ENCODE measurements around the gene BCAP29.

DNA sequence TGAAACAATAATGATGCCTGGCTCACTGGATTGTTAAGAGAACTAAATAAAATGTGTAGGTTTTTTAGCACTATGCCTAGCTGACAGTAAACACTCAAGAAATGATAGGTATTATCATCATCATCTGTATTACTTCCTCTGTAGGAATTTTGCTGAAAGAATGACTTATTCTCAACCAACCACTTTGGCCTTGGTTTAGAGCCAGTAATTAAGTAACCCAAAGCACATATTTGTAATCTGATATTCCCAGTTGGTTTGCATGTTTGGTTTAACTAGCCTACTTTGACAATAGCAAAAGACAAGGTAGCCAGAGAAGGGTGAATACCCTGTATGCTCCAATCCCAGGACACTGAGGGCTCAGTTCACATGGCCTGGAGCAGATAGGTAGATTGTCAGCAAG, 34.4 kb downstream of the BCAP29 start:
- TF ChIP-seq EP300 (IDR thresholded peaks at IDR 0.05; ENCODE audit: borderline replicate concordance) (no peak), YY1 (IDR thresholded peaks at IDR 0.05; ENCODE audit: low read depth) (no peak), CREB1 (IDR thresholded peaks at IDR 0.05; ENCODE audit: low read depth) (no peak), FOXM1 (IDR thresholded peaks at IDR 0.05; ENCODE audit: borderline replicate concordance, low read depth) (no peak), TAF1 (IDR thresholded peaks at IDR 0.05; ENCODE audit: low read depth) (no peak), TCF12 (IDR thresholded peaks at IDR 0.05; ENCODE audit: low read depth) (no peak), ZBTB7A (IDR thresholded peaks at IDR 0.05; ENCODE audit: low read depth) (no peak)
- TF ChIP-seq, protein P1, sequence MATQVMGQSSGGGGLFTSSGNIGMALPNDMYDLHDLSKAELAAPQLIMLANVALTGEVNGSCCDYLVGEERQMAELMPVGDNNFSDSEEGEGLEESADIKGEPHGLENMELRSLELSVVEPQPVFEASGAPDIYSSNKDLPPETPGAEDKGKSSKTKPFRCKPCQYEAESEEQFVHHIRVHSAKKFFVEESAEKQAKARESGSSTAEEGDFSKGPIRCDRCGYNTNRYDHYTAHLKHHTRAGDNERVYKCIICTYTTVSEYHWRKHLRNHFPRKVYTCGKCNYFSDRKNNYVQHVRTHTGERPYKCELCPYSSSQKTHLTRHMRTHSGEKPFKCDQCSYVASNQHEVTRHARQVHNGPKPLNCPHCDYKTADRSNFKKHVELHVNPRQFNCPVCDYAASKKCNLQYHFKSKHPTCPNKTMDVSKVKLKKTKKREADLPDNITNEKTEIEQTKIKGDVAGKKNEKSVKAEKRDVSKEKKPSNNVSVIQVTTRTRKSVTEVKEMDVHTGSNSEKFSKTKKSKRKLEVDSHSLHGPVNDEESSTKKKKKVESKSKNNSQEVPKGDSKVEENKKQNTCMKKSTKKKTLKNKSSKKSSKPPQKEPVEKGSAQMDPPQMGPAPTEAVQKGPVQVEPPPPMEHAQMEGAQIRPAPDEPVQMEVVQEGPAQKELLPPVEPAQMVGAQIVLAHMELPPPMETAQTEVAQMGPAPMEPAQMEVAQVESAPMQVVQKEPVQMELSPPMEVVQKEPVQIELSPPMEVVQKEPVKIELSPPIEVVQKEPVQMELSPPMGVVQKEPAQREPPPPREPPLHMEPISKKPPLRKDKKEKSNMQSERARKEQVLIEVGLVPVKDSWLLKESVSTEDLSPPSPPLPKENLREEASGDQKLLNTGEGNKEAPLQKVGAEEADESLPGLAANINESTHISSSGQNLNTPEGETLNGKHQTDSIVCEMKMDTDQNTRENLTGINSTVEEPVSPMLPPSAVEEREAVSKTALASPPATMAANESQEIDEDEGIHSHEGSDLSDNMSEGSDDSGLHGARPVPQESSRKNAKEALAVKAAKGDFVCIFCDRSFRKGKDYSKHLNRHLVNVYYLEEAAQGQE (IDR thresholded peaks at IDR 0.05; ENCODE audit: low read depth) = no peak
- TF ChIP-seq, protein P2, sequence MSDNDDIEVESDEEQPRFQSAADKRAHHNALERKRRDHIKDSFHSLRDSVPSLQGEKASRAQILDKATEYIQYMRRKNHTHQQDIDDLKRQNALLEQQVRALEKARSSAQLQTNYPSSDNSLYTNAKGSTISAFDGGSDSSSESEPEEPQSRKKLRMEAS (IDR thresholded peaks at IDR 0.05) = no peak
- TF ChIP-seq, protein P3, sequence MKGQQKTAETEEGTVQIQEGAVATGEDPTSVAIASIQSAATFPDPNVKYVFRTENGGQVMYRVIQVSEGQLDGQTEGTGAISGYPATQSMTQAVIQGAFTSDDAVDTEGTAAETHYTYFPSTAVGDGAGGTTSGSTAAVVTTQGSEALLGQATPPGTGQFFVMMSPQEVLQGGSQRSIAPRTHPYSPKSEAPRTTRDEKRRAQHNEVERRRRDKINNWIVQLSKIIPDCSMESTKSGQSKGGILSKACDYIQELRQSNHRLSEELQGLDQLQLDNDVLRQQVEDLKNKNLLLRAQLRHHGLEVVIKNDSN (IDR thresholded peaks at IDR 0.05) = no peak

All from Ishikawa (cell line).